Testis (tissue), 5 donors: ENCODE measurements around the gene AGAP1. TPM values are rescaled to one million over a fixed set of nuclear protein-coding genes. Genes with fewer than 3 reads are reported as not detected.

ENCODE experiments used
- DNase-seq: peaks from one replicate; pipeline ENCODE4 v3.0.0-alpha.2; 2019
- H3K27ac ChIP-seq, 2 donors: fragments of 200-600 bp; sonication (generic); one replicate each; pipeline ENCODE4 v1.5.1; 2019
- H3K27me3 ChIP-seq: fragments of 200-600 bp; sonication (generic); one replicate; pipeline ENCODE4 v1.5.1; 2019
- H3K36me3 ChIP-seq: fragments of 200-600 bp; sonication (generic); one replicate; pipeline ENCODE4 v1.5.1; 2017; ENCODE audit warnings: low read depth; ENCODE audit errors: missing control alignments
- H3K4me1 ChIP-seq: fragments of 200-600 bp; sonication (generic); one replicate; pipeline ENCODE4 v1.5.1; 2019
- H3K4me3 ChIP-seq, 2 donors: fragments of 200-600 bp; sonication (generic); one replicate each; pipeline ENCODE4 v1.5.1; 2017 to 2019
- H3K9me3 ChIP-seq: fragments of 200-600 bp; sonication (generic); one replicate; pipeline ENCODE4 v1.5.1; 2017
- POLR2A ChIP-seq: fragments of 450-650 bp; IDR thresholded peaks from one replicate; pipeline ENCODE4 v1.6.1; 2017; ENCODE audit warnings: antibody characterized with exemption, mild to moderate bottlenecking, moderate library complexity
- WGBS, 2 donors: methylation state at CpG; one replicate each; pipeline ENCODE4 v1.1.5; 2018; 5-methylcytosine and 5-hydroxymethylcytosine counted together
- intact Hi-C: fragments of 100-400 bp; cut with DNase I; formaldehyde crosslinking; loops from one replicate; pipeline ENCODE4 v1.15.1; 2023; ENCODE audit warnings: low total_unique reads
- long read RNA-seq, 2 donors: transcript quantifications; one replicate each; lab custom pipeline, GENCODE V29; 2026
- polyA plus RNA-seq: library from polyadenylated mRNA; stranded (reverse); fragments of 350-450 nt; fragmentation: Illumina TruSeq; extraction: RNeasy Lipid Tissue Mini Kit (QIAGEN cat#74804); gene quantifications from one replicate; pipeline ENCODE4 v1.2.3, GENCODE V29; 2014; ENCODE audit warnings: low read depth, low replicate concordance; ENCODE audit not compliant: insufficient read depth
- total RNA-seq, 2 donors: library from RNA; depleted of rRNA; stranded (reverse); fragments of >200 nt; gene quantifications; one replicate each; pipeline ENCODE4 v1.2.3, GENCODE V29; 2016
- TF ChIP-seq, protein P1 (sequence below), 3 experiments: fragments of 450-650 bp in 2 of 3; fragments of 200-600 bp in 1 of 3; sonication (generic) in 1 of 3; IDR thresholded peaks; one replicate each; pipeline ENCODE4 v1.5.1; 2016 to 2019; ENCODE audit warnings: antibody characterized with exemption in 3 of 3, mild to moderate bottlenecking in 2 of 3, moderate library complexity in 1 of 3

The AGAP1 gene
- total RNA-seq: 10 to 100 TPM; 40.7 to 45.5 TPM
- 21.4 TPM for polyA plus RNA-seq
- long read RNA-seq, donor 1: 0 reads
- long read RNA-seq, donor 2: 0 reads

DNA sequence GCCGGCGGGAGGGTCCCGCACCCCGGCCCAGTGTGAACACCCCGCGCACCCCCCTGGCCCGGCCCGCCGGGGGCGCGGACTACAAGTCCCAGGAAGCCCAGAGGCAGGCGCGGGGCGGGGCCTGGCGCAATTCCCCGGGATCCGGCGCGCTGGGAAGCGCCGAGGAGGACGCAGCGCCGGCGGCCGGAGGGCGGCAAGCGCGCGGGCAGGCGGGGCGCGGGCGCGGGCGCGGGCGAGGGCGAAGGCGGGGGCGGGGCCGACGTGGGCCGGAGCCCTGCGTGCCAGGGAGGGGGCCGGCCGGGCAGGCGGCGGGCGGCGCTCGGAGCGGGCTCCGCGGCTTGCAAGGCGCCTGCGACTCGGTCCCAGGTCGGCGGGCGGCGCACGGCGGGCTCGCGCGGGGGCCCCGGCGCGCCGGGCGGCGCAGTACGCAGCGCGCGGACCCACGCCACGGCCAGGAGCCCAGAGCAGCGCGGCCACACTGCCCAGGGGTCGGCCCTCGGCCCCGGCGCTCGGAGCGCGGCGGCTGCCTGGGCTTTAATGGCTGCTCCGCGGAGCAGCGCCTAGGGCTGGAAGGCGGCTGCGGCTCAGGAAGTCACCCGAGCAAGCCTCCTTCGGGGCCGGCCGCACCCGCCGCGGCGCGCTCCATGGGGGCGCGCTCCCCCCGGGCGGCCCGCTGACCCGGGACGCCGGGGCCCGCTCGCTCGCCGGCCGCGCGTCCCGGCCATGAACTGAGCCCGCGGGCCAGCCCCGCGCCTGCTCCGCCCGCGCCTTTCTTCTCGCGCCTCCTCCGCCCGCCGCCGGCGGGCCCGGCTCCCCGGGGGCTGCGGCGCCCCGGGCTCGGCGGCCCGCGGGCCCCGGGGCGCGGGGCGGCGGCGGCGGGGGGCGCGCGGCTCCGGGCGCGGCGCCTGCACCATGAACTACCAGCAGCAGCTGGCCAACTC, at the start of gene AGAP1:
TSS of gene AGAP1 (plus strand) at position 269 of the 941 bp plus-strand sequence.
- H3K9me3 ChIP-seq: no peaks in the 10 kb centered on the region
- peak; percentile 92 for DNase-seq
- TF ChIP-seq POLR2A: no peak
- TF ChIP-seq, protein P1, sequence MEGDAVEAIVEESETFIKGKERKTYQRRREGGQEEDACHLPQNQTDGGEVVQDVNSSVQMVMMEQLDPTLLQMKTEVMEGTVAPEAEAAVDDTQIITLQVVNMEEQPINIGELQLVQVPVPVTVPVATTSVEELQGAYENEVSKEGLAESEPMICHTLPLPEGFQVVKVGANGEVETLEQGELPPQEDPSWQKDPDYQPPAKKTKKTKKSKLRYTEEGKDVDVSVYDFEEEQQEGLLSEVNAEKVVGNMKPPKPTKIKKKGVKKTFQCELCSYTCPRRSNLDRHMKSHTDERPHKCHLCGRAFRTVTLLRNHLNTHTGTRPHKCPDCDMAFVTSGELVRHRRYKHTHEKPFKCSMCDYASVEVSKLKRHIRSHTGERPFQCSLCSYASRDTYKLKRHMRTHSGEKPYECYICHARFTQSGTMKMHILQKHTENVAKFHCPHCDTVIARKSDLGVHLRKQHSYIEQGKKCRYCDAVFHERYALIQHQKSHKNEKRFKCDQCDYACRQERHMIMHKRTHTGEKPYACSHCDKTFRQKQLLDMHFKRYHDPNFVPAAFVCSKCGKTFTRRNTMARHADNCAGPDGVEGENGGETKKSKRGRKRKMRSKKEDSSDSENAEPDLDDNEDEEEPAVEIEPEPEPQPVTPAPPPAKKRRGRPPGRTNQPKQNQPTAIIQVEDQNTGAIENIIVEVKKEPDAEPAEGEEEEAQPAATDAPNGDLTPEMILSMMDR (IDR thresholded peaks at IDR 0.05): no peak
- WGBS, 2 donors: 0 to 1% methylated on average over 38 to 42 of the region's 156 CpGs
- intact Hi-C loops: no loop called here
- H3K4me1 ChIP-seq: peaks cover 10% of the 10 kb centered on the region
- H3K27ac ChIP-seq: peak within 1 kb of the TSS in 1 of 2 donors; percentile 68
- no peaks in the 10 kb centered on the region for H3K36me3 ChIP-seq
- H3K4me3 ChIP-seq: peak within 1 kb of the TSS; percentile 58 to 68
- H3K27me3 ChIP-seq: no peaks in the 10 kb centered on the region

DNA sequence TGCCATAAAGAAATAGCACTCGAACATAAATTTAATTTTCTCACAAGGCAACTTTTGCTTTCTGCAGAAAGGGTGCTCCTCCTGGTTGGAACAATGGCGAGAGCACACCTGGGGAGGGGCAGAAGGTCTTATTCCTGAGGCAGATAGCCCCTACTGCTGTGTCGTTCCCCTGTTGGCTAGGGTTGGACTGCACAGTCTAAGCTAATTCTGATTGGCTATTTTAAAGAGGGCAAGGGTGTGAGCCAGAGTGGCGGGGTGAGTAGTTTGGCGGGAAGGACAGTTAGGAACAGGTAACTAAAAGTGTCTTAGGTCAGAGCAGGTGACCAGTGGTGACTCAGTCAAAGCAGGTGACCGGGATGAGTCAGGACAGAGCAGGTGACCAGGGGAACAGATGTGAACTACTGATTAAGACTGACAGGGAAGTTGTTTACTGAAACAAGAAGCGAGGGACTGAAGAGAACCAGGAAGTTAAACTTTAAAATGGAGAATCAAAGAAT, 49.7 kb upstream of the AGAP1 start:
- no peaks in the 10 kb centered on the region for H3K9me3 ChIP-seq
- H3K36me3 ChIP-seq: no peaks in the 10 kb centered on the region
- H3K4me3 ChIP-seq: no peak overlapping the region
- 94 to 95% methylated on average over 7 of the region's 7 CpGs for WGBS, 2 donors
- intact Hi-C loops: no loop called here
- no peaks in the 10 kb centered on the region for H3K27me3 ChIP-seq
- no peak overlapping the region for H3K27ac ChIP-seq
- no peaks in the 10 kb centered on the region for H3K4me1 ChIP-seq
- TF ChIP-seq POLR2A: no peak
- TF ChIP-seq, protein P1 (IDR thresholded peaks at IDR 0.05): no peak
- no peak for DNase-seq

- intact Hi-C loops: no loop called here
- H3K36me3 ChIP-seq: no peaks in the 10 kb centered on the region
These were observed 48.7 kb upstream of the AGAP1 start for GRCh38 chr2:235445116-235445515.

DNA sequence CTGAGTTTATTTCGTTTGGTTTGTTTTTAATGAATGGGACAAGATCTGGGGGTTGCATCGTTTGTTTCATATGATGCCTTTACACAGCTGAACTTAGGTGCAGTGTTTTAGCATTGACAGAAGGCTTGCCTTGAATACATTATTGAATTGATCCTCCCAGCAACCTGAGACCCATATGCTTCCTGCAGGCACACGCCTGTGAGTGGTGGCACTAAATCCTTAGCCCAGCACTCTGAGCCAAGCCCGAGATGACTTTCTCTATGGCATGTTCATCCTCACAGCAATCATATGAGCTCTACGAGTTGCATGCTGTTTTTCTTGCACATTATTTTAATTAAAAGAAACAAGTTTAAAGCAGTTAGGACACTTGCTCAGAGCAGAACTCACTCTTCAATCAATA, 47.8 kb upstream of the AGAP1 start:
- intact Hi-C loops: no loop called here
- H3K36me3 ChIP-seq: no peaks in the 10 kb centered on the region
- no peak overlapping the region for H3K4me3 ChIP-seq
- no peak for DNase-seq
- H3K27me3 ChIP-seq: no peaks in the 10 kb centered on the region
- H3K4me1 ChIP-seq: no peaks in the 10 kb centered on the region
- no peak for TF ChIP-seq POLR2A
- TF ChIP-seq, protein P1 (IDR thresholded peaks at IDR 0.05): no peak
- 90 to 91% methylated on average over 5 of the region's 5 CpGs for WGBS, 2 donors
- H3K27ac ChIP-seq: no peak overlapping the region
- no peaks in the 10 kb centered on the region for H3K9me3 ChIP-seq

More at GRCh38 chr2:235445116-235445515, 48.7 kb upstream of the AGAP1 start:
- Histone ChIP-seq H3K27me3 (no peaks in the 10 kb centered on the region), H3K9me3 (no peaks in the 10 kb centered on the region), H3K4me1 (no peaks in the 10 kb centered on the region), H3K4me3 (no peak overlapping the region), H3K27ac (no peak overlapping the region)
- 78 to 84% methylated on average over 6 of the region's 6 CpGs for WGBS, 2 donors
- TF ChIP-seq POLR2A: no peak
- TF ChIP-seq, protein P1 (IDR thresholded peaks at IDR 0.05): no peak
- no peak for DNase-seq
